Naive thymus-derived CD4-positive, alpha-beta T cell (primary cell): ENCODE results near the gene SFXN5. TPM values are rescaled to one million over a fixed set of nuclear protein-coding genes. Genes with fewer than 3 reads are reported as not detected.

Source experiments
- ATAC-seq: fragments of 150-1000 bp; cut with Tn5 transposase; 2 replicates; pipeline ENCODE4 v1.10.0; 2021; ENCODE audit warnings: mild to moderate bottlenecking, moderate library complexity
- CTCF ChIA-PET: fragments of 350-600 bp; sonication (Branson Sonifier 250); formaldehyde crosslinking; loops from one replicate; lab custom pipeline; 2021; ENCODE audit warnings: antibody characterized with exemption; lab: Charles Lee
- POLR2A ChIA-PET: fragments of 350-600 bp; sonication (Branson Sonifier 250); formaldehyde crosslinking; loops from one replicate; lab custom pipeline; 2021; ENCODE audit warnings: antibody characterized with exemption, inconsistent platforms; lab: Charles Lee
- DNase-seq, 9 donors: peaks; one replicate each; pipeline versions ENCODE4 v3.0.0 to v3.0.0-alpha.2; 2020 to 2022; ENCODE audit warnings: mixed read lengths in 1 of 9
- H3K27ac ChIP-seq: one replicate; pipeline ENCODE4 v1.7.0; 2013; ENCODE audit warnings: mild to moderate bottlenecking, low read depth, low read length, moderate library complexity
- H3K27me3 ChIP-seq, 2 donors: one replicate each; pipeline ENCODE4 v1.7.0; 2013; ENCODE audit warnings: low read length in 2 of 2, mild to moderate bottlenecking in 2 of 2, moderate library complexity in 2 of 2; ENCODE audit not compliant: control insufficient read depth in 2 of 2, insufficient read depth in 2 of 2
- H3K36me3 ChIP-seq, 3 experiments: 1 replicate in 2 of 3; 2 replicates in 1 of 3; pipeline ENCODE4 v1.7.0; 2013; ENCODE audit warnings: low read length in 3 of 3, mild to moderate bottlenecking in 3 of 3, moderate library complexity in 1 of 3; ENCODE audit not compliant: insufficient read depth in 3 of 3, control insufficient read depth in 2 of 3
- H3K4me1 ChIP-seq, 2 donors: one replicate each; pipeline ENCODE4 v1.7.0; 2013; ENCODE audit warnings: low read length in 2 of 2, mild to moderate bottlenecking in 2 of 2, moderate library complexity in 1 of 2; ENCODE audit not compliant: control insufficient read depth in 2 of 2, insufficient read depth in 2 of 2
- H3K4me3 ChIP-seq: 2 replicates; pipeline ENCODE4 v1.7.0; 2013; ENCODE audit warnings: mild to moderate bottlenecking, low read length
- H3K9me3 ChIP-seq, 3 experiments: 1 replicate in 2 of 3; 2 replicates in 1 of 3; pipeline ENCODE4 v1.7.0; 2013; ENCODE audit warnings: low read length in 3 of 3; ENCODE audit not compliant: control insufficient read depth in 2 of 3
- H3K27ac Mint-ChIP-seq, 9 donors: one replicate each; pipeline ENCODE4 v1.8.0; 2020 to 2022; ENCODE audit warnings: mixed read lengths in 9 of 9, mild to moderate bottlenecking in 8 of 9, moderate library complexity in 5 of 9, inconsistent platforms in 2 of 9
- H3K27me3 Mint-ChIP-seq, 5 donors: one replicate each; pipeline ENCODE4 v1.8.0; 2021 to 2022; ENCODE audit warnings: mixed read lengths in 5 of 5, mild to moderate bottlenecking in 1 of 5
- H3K36me3 Mint-ChIP-seq, 5 donors: one replicate each; pipeline ENCODE4 v1.8.0; 2020 to 2022; ENCODE audit warnings: mixed read lengths in 5 of 5, mild to moderate bottlenecking in 3 of 5, inconsistent platforms in 1 of 5
- H3K4me1 Mint-ChIP-seq, 7 donors: one replicate each; pipeline ENCODE4 v1.8.0; 2020 to 2022; ENCODE audit warnings: mixed read lengths in 7 of 7, mild to moderate bottlenecking in 3 of 7, inconsistent platforms in 1 of 7
- H3K4me3 Mint-ChIP-seq, 10 donors: one replicate each; pipeline ENCODE4 v1.8.0; 2020 to 2022; ENCODE audit warnings: mild to moderate bottlenecking in 10 of 10, mixed read lengths in 10 of 10, moderate library complexity in 6 of 10, inconsistent platforms in 2 of 10
- H3K9me3 Mint-ChIP-seq, 11 donors: one replicate each; pipeline ENCODE4 v1.8.0; 2020 to 2022; ENCODE audit warnings: mixed read lengths in 11 of 11, mild to moderate bottlenecking in 4 of 11, inconsistent platforms in 1 of 11, moderate library complexity in 1 of 11
- intact Hi-C, 2 donors: fragments of 100-400 bp; cut with micrococcal nuclease; formaldehyde crosslinking; loops; one replicate each; pipeline ENCODE4 v1.15.1; 2023
- polyA plus RNA-seq, 2 donors: library from polyadenylated mRNA; unstranded; fragments of 300-500 nt; fragmentation: Illumina TruSeq; gene quantifications; one replicate each; pipeline ENCODE4 v1.2.3, GENCODE V29; 2021
- total RNA-seq, 6 experiments: library from RNA in 5 of 6; stranded (reverse) in 5 of 6; gene quantifications; 1 replicate in 5 of 6; 2 replicates in 1 of 6; pipeline ENCODE4 v1.2.3 and lab custom pipeline; 2021 to 2026

Gene SFXN5
- total and polyA plus RNA-seq, 7 experiments from 2014 or later = 2.2 to 17.4 (median 9.1) TPM

GRCh38 chr2:73091696-73092095, 20.2 kb upstream of the SFXN5 start:
- ATAC-seq = no peak
- Histone ChIP-seq H3K4me1 (no peaks in the 10 kb centered on the region), H3K27me3 (no peaks in the 10 kb centered on the region), H3K4me3 (no peak overlapping the region), H3K9me3 (no peaks in the 10 kb centered on the region), H3K36me3 (peaks cover 0 to 22% (median 0%) of the 10 kb centered on the region in 3 experiments), H3K27ac (no peak overlapping the region)
- no peaks in the 10 kb centered on the region for H3K27me3 Mint-ChIP-seq
- intact Hi-C loops = no loop called here
- H3K27ac Mint-ChIP-seq = no peak overlapping the region
- ChIA-PET CTCF (no interaction called here), POLR2A (no interaction called here)
- DNase-seq = no peak
- H3K4me1 Mint-ChIP-seq = peaks cover 0 to 7% (median 0%) of the 10 kb centered on the region in 7 donors
- no peaks in the 10 kb centered on the region for H3K9me3 Mint-ChIP-seq
- no peak overlapping the region for H3K4me3 Mint-ChIP-seq
- no peaks in the 10 kb centered on the region for H3K36me3 Mint-ChIP-seq

- Mint-ChIP-seq H3K9me3 (no peaks in the 10 kb centered on the region), H3K36me3 (no peaks in the 10 kb centered on the region), H3K27me3 (no peaks in the 10 kb centered on the region), H3K4me1 (peaks cover 0 to 7% (median 0%) of the 10 kb centered on the region in 7 donors), H3K4me3 (no peak overlapping the region), H3K27ac (no peak overlapping the region)
- ATAC-seq (no peak), DNase-seq (no peak)
- H3K9me3 ChIP-seq = no peaks in the 10 kb centered on the region
- CTCF ChIA-PET = no interaction called here
- no peak overlapping the region for H3K27ac ChIP-seq
- peaks cover 0 to 22% (median 0%) of the 10 kb centered on the region in 3 experiments for H3K36me3 ChIP-seq
- H3K4me3 ChIP-seq = no peak overlapping the region
- POLR2A ChIA-PET = no interaction called here
- H3K4me1 ChIP-seq = no peaks in the 10 kb centered on the region
- H3K27me3 ChIP-seq = no peaks in the 10 kb centered on the region
- intact Hi-C loops = no loop called here
Observed at GRCh38 chr2:73091164-73091563, 19.7 kb upstream of the SFXN5 start.

- no peak overlapping the region for H3K4me3 Mint-ChIP-seq
Observed at GRCh38 chr2:73089270-73090030, 17.9 kb upstream of the SFXN5 start.

GRCh38 chr2:73088703-73089102, 17.2 kb upstream of the SFXN5 start:
- ATAC-seq (no peak), DNase-seq (no peak)
- Histone ChIP-seq H3K27ac (no peak overlapping the region), H3K4me1 (no peaks in the 10 kb centered on the region), H3K9me3 (no peaks in the 10 kb centered on the region), H3K4me3 (no peak overlapping the region), H3K27me3 (no peaks in the 10 kb centered on the region), H3K36me3 (peaks cover 0 to 22% (median 0%) of the 10 kb centered on the region in 3 experiments)
- H3K9me3 Mint-ChIP-seq = no peaks in the 10 kb centered on the region
- H3K27me3 Mint-ChIP-seq = no peaks in the 10 kb centered on the region
- H3K4me3 Mint-ChIP-seq = no peak overlapping the region
- intact Hi-C loops = loop anchor here in 1 of 2 donors (5.0 kb wide), 1 partner anchor 96 kb away; no protein-coding TSS in a partner anchor
- CTCF ChIA-PET = interaction anchor here (0.8 to 4.8 kb wide), 3 partner anchors 24 to 88 kb away, joined by 4 to 44 read pairs (median 4); no protein-coding TSS in a partner anchor
- peaks cover 0 to 9% (median 0%) of the 10 kb centered on the region in 7 donors for H3K4me1 Mint-ChIP-seq
- H3K27ac Mint-ChIP-seq = no peak overlapping the region
- H3K36me3 Mint-ChIP-seq = peaks cover 0 to 7% (median 3%) of the 10 kb centered on the region in 5 donors
- POLR2A ChIA-PET = no interaction called here

More at GRCh38 chr2:73089270-73090030, 17.9 kb upstream of the SFXN5 start:
- ChIA-PET CTCF (interaction anchor here (0.8 to 1.4 kb wide), 2 partner anchors 25 to 67 kb away, joined by 4 read pairs; no protein-coding TSS in a partner anchor), POLR2A (no interaction called here)
- Mint-ChIP-seq H3K27ac (no peak overlapping the region), H3K9me3 (no peaks in the 10 kb centered on the region), H3K4me1 (peaks cover 0 to 9% (median 0%) of the 10 kb centered on the region in 7 donors), H3K27me3 (no peaks in the 10 kb centered on the region), H3K36me3 (peaks cover 0 to 4% (median 0%) of the 10 kb centered on the region in 5 donors)
- ATAC-seq (no peak), DNase-seq (no peak)
- intact Hi-C loops = loop anchor here in 1 of 2 donors (5.0 kb wide), 1 partner anchor 97 kb away; no protein-coding TSS in a partner anchor
- Histone ChIP-seq H3K4me3 (no peak overlapping the region), H3K36me3 (peaks cover 0 to 22% (median 0%) of the 10 kb centered on the region in 3 experiments), H3K27ac (no peak overlapping the region), H3K27me3 (no peaks in the 10 kb centered on the region), H3K4me1 (no peaks in the 10 kb centered on the region), H3K9me3 (no peaks in the 10 kb centered on the region)

DNA sequence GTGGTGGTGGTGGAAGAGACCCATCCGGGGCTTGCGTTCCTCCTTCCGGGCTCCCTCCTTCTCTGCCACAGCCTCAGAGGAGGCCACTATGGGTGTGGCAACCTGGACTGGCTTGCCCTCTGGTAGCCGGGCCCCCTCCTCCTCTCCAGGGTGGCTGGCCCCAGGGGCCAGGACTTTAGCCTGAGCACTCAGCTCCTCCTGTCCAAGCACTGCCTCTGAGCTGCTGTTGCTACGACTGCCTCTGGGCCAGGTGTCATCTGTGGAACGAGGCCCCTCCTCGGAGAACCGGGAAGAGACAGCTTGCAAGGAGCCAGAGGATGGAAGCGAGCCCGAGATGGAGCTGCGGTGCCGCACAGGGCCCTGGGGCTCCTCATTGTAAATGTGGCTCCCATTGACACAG, 16.7 kb upstream of the SFXN5 start:
- no peaks in the 10 kb centered on the region for H3K27me3 Mint-ChIP-seq
- no peaks in the 10 kb centered on the region for H3K9me3 Mint-ChIP-seq
- intact Hi-C loops = loop anchor here in 1 of 2 donors (5.0 kb wide), 1 partner anchor 96 kb away; no protein-coding TSS in a partner anchor
- CTCF ChIA-PET = interaction anchor here (4.8 kb wide), 1 partner anchor 89 kb away, joined by 44 read pairs; no protein-coding TSS in a partner anchor
- H3K4me1 Mint-ChIP-seq = peaks cover 0 to 5% (median 0%) of the 10 kb centered on the region in 7 donors
- no peak for DNase-seq
- Histone ChIP-seq H3K4me3 (no peak overlapping the region), H3K9me3 (no peaks in the 10 kb centered on the region), H3K27me3 (no peaks in the 10 kb centered on the region), H3K27ac (no peak overlapping the region), H3K4me1 (no peaks in the 10 kb centered on the region), H3K36me3 (peaks cover 0 to 22% (median 0%) of the 10 kb centered on the region in 3 experiments)
- POLR2A ChIA-PET = no interaction called here
- no peak for ATAC-seq
- H3K27ac Mint-ChIP-seq = no peak overlapping the region
- peaks cover 0 to 11% (median 3%) of the 10 kb centered on the region in 5 donors for H3K36me3 Mint-ChIP-seq
- no peak overlapping the region for H3K4me3 Mint-ChIP-seq

- no peak overlapping the region for H3K27ac Mint-ChIP-seq
- no peak overlapping the region for H3K4me3 ChIP-seq
- ATAC-seq = no peak
- no peaks in the 10 kb centered on the region for H3K27me3 ChIP-seq
- no peak for DNase-seq
- no peaks in the 10 kb centered on the region for H3K4me1 ChIP-seq
- H3K4me3 Mint-ChIP-seq = no peak overlapping the region
- POLR2A ChIA-PET = no interaction called here
- H3K9me3 ChIP-seq = no peaks in the 10 kb centered on the region
- no peaks in the 10 kb centered on the region for H3K9me3 Mint-ChIP-seq
- no peaks in the 10 kb centered on the region for H3K27me3 Mint-ChIP-seq
- H3K36me3 ChIP-seq = peaks cover 0 to 22% (median 0%) of the 10 kb centered on the region in 3 experiments
- H3K27ac ChIP-seq = no peak overlapping the region
- H3K4me1 Mint-ChIP-seq = peaks cover 0 to 2% (median 0%) of the 10 kb centered on the region in 7 donors
- CTCF ChIA-PET = interaction anchor here (0.6 to 5.0 kb wide), 4 partner anchors 69 to 126 kb away, joined by 3 to 44 read pairs (median 28); no protein-coding TSS in a partner anchor
- H3K36me3 Mint-ChIP-seq = peaks cover 0 to 11% (median 3%) of the 10 kb centered on the region in 5 donors
- intact Hi-C loops = loop anchor here in 1 of 2 donors (5.0 kb wide), 1 partner anchor 95 kb away; no protein-coding TSS in a partner anchor
Observed at GRCh38 chr2:73087311-73087710, 15.8 kb upstream of the SFXN5 start.
